ENCODE measurements around the gene TYW1. TPM values are rescaled to one million over a fixed set of nuclear protein-coding genes. Genes with fewer than 3 reads are reported as not detected.

TYW1 gene
- total RNA-seq, 1 donor from 2014 or later, result 17.7 TPM

- Mint-ChIP-seq H3K4me3 (no peak overlapping the region), H3K4me1 (ENCODE audit: unreplicated experiment) (peaks cover 5% of the 10 kb centered on the region), H3K9me3 (no peaks in the 10 kb centered on the region), H3K27ac (peak overlapping the region; percentile 75), H3K27me3 (no peaks in the 10 kb centered on the region), H3K36me3 (peaks cover 31% of the 10 kb centered on the region)
- TF ChIP-seq CTCF (conservative IDR thresholded peaks at IDR 0.05), result no peak
- DNase-seq (ENCODE audit: extremely low spot score, unreplicated experiment), result no peak
Measured at GRCh38 chr7:66953044-66953427, 43.6 kb upstream of the TYW1 start.

- H3K36me3 Mint-ChIP-seq, result peaks cover 18% of the 10 kb centered on the region
- H3K4me1 Mint-ChIP-seq (ENCODE audit: unreplicated experiment), result peaks cover 5% of the 10 kb centered on the region
- no peak for TF ChIP-seq CTCF (conservative IDR thresholded peaks at IDR 0.05)
- no peaks in the 10 kb centered on the region for H3K27me3 Mint-ChIP-seq
- no peak overlapping the region for H3K4me3 Mint-ChIP-seq
- no peak overlapping the region for H3K27ac Mint-ChIP-seq
- no peak for DNase-seq (ENCODE audit: extremely low spot score, unreplicated experiment)
- H3K9me3 Mint-ChIP-seq, result no peaks in the 10 kb centered on the region
Measured at GRCh38 chr7:66957595-66958290, 38.9 kb upstream of the TYW1 start.

- H3K27me3 Mint-ChIP-seq, result no peaks in the 10 kb centered on the region
- no peak for DNase-seq (ENCODE audit: extremely low spot score, unreplicated experiment)
- peaks cover 4% of the 10 kb centered on the region for H3K4me1 Mint-ChIP-seq (ENCODE audit: unreplicated experiment)
- H3K27ac Mint-ChIP-seq, result no peak overlapping the region
- no peak for TF ChIP-seq CTCF (conservative IDR thresholded peaks at IDR 0.05)
- peaks cover 18% of the 10 kb centered on the region for H3K36me3 Mint-ChIP-seq
- H3K9me3 Mint-ChIP-seq, result no peaks in the 10 kb centered on the region
- H3K4me3 Mint-ChIP-seq, result no peak overlapping the region
Measured at GRCh38 chr7:66958538-66959350, 37.9 kb upstream of the TYW1 start.

- peaks cover 21% of the 10 kb centered on the region for H3K36me3 Mint-ChIP-seq
- no peak for DNase-seq (ENCODE audit: extremely low spot score, unreplicated experiment)
- no peak for TF ChIP-seq CTCF (conservative IDR thresholded peaks at IDR 0.05)
- H3K4me1 Mint-ChIP-seq (ENCODE audit: unreplicated experiment), result peaks cover 10% of the 10 kb centered on the region
- H3K27ac Mint-ChIP-seq, result no peak overlapping the region
- H3K4me3 Mint-ChIP-seq, result no peak overlapping the region
- H3K9me3 Mint-ChIP-seq, result no peaks in the 10 kb centered on the region
- H3K27me3 Mint-ChIP-seq, result no peaks in the 10 kb centered on the region
Measured at GRCh38 chr7:66960192-66960591, 36.4 kb upstream of the TYW1 start.

DNA sequence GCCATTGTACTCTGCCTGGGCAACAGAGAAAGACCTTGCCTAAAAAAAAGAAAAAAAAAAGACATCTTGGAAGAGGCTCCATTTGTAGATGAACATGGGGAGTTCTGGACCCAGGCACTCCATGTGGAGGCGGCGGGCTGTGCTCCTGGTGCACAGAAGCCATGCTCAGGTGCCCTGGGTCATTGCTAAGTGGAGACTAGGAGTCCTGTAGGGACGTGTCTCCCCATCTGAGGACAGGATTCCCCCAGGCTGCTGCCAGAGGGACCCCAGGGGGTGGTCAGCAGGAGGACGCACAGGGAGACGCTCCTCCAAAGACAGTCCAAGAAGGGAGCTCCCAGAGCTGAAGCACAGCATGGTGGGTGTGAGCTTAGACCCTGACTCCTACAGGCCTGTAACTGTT is 35.5 kb upstream of the TYW1 start:
- Mint-ChIP-seq H3K9me3 (no peaks in the 10 kb centered on the region), H3K27me3 (no peaks in the 10 kb centered on the region), H3K36me3 (peaks cover 19% of the 10 kb centered on the region), H3K4me1 (ENCODE audit: unreplicated experiment) (peaks cover 10% of the 10 kb centered on the region), H3K27ac (no peak overlapping the region), H3K4me3 (no peak overlapping the region)
- no peak for DNase-seq (ENCODE audit: extremely low spot score, unreplicated experiment)
- TF ChIP-seq CTCF (conservative IDR thresholded peaks at IDR 0.05), result no peak
